Neural progenitor cell (in vitro differentiated cells): ENCODE results near the gene CHIT1. TPM values are rescaled to one million over a fixed set of nuclear protein-coding genes. Genes with fewer than 3 reads are reported as not detected.
A peak's percentile ranks its signal among the peaks of the same experiment; 100 is the strongest.

Source experiments
- DNase-seq: peaks from one replicate; pipeline ENCODE4 v3.0.0-alpha.2; 2016; ENCODE audit warnings: low spot score
- H2AFZ ChIP-seq: fragments of 200-600 bp; sonication (generic); replicated peaks from 2 replicates; pipeline ENCODE4 v1.6.1; 2016; ENCODE audit warnings: antibody characterized with exemption
- H3F3A ChIP-seq: fragments of 200-600 bp; sonication (generic); 2 replicates; pipeline ENCODE4 v1.6.1; 2016; ENCODE audit warnings: antibody characterized with exemption, low read depth
- H3K27ac ChIP-seq: fragments of 200-600 bp; sonication (generic); 2 replicates; pipeline ENCODE4 v1.5.1; 2016; ENCODE audit warnings: mild to moderate bottlenecking
- H3K27me3 ChIP-seq: fragments of 200-600 bp; sonication (generic); 2 replicates; pipeline ENCODE4 v1.6.1; 2016; ENCODE audit warnings: mild to moderate bottlenecking, moderate library complexity
- H3K36me3 ChIP-seq: fragments of 200-600 bp; sonication (generic); 2 replicates; pipeline ENCODE4 v1.5.1; 2016
- H3K4me1 ChIP-seq: fragments of 200-600 bp; sonication (generic); 2 replicates; pipeline ENCODE4 v1.6.1; 2016; ENCODE audit warnings: mixed run types
- H3K4me2 ChIP-seq: fragments of 200-600 bp; sonication (generic); 2 replicates; pipeline ENCODE4 v1.6.1; 2016
- H3K4me3 ChIP-seq: fragments of 200-600 bp; sonication (generic); 2 replicates; pipeline ENCODE4 v1.5.1; 2016
- H3K79me2 ChIP-seq: fragments of 200-600 bp; sonication (generic); 2 replicates; pipeline ENCODE4 v1.6.1; 2016; ENCODE audit warnings: low read depth
- H3K9ac ChIP-seq: fragments of 200-600 bp; sonication (generic); 2 replicates; pipeline ENCODE4 v1.6.1; 2016
- H3K9me3 ChIP-seq: fragments of 200-600 bp; sonication (generic); 2 replicates; pipeline ENCODE4 v1.5.1; 2016; ENCODE audit warnings: low read depth
- H4K20me1 ChIP-seq: fragments of 200-600 bp; sonication (generic); 2 replicates; pipeline ENCODE4 v1.6.1; 2016; ENCODE audit warnings: low read depth
- H3K27ac Mint-ChIP-seq: 3 replicates; pipeline ENCODE4 v1.8.0; 2021; ENCODE audit warnings: mixed read lengths
- H3K27me3 Mint-ChIP-seq: 2 replicates; pipeline ENCODE4 v1.8.0; 2022; ENCODE audit warnings: low read depth, mild to moderate bottlenecking, inconsistent platforms, moderate library complexity, mixed read lengths; ENCODE audit not compliant: insufficient read depth
- H3K36me3 Mint-ChIP-seq: 3 replicates; pipeline ENCODE4 v1.8.0; 2021; ENCODE audit warnings: mixed read lengths
- H3K4me1 Mint-ChIP-seq: 3 replicates; pipeline ENCODE4 v1.8.0; 2021; ENCODE audit warnings: mixed read lengths
- H3K4me3 Mint-ChIP-seq: 3 replicates; pipeline ENCODE4 v1.8.0; 2021; ENCODE audit warnings: mild to moderate bottlenecking, moderate library complexity, mixed read lengths
- H3K9me3 Mint-ChIP-seq: 3 replicates; pipeline ENCODE4 v1.8.0; 2020; ENCODE audit warnings: mixed read lengths
- EZH2 ChIP-seq: fragments of 200-600 bp; sonication (generic); IDR thresholded peaks from 2 replicates; pipeline ENCODE4 v1.6.1; 2017; ENCODE audit warnings: antibody characterized with exemption, mild to moderate bottlenecking, moderate library complexity
- EZH2phosphoT487 ChIP-seq: fragments of 200-600 bp; sonication (generic); IDR thresholded peaks from 2 replicates; pipeline ENCODE4 v1.6.1; 2017; ENCODE audit warnings: antibody characterized with exemption
- total RNA-seq: library from RNA; depleted of rRNA; stranded (reverse); fragments of >200 nt; gene quantifications from 2 replicates; pipeline ENCODE4 v1.2.3, GENCODE V29; 2015; ENCODE audit warnings: low replicate concordance
- TF ChIP-seq, protein P1 (sequence below): fragments of 200-600 bp; sonication (generic); IDR thresholded peaks from 2 replicates; pipeline ENCODE4 v1.5.1; 2017; ENCODE audit warnings: antibody characterized with exemption, mild to moderate bottlenecking

Gene CHIT1
- total RNA-seq, 1 donor from 2014 or later = 0.11 TPM

DNA sequence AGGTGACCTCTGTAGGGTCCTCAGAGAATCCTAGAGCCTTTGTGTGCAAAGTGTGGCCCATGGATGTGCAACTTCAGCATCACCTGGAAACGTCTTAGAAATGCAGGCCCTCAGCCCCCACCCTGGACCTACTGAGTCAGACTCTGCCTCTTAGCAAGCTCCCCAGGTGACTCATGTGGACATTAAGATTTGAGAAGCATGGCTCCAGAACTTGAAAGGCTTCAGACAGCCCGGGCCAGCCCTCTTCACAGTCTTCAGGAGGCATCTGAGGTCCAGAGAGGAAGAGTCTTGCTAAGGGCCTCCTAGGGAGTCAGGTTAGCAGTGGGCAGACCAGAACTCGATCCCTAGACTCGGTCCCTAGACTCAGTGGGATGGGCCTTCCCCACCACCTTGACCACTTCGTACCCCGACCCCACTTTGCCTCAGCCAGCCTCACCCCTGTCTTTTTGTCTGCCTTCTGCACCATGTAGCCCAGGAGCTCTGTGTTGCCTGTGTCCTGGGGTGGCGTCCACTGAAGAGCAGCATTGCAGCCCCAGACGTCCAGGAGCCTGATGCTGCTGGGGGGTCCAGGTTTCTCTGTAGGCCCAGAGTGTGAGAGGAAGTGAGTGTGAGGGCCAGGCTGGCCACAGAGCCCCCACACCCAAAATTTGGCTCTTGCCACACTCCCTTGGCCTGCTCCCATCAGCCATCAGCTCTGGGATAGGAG lies 58.7 kb downstream of the CHIT1 start:
- H2AFZ ChIP-seq = no peak overlapping the region
- H3K27me3 ChIP-seq = no peaks in the 10 kb centered on the region
- H3K79me2 ChIP-seq = no peaks in the 10 kb centered on the region
- Mint-ChIP-seq H3K27ac (peak overlapping the region; percentile 82), H3K4me1 (peaks cover 34% of the 10 kb centered on the region), H3K9me3 (no peaks in the 10 kb centered on the region), H3K27me3 (peaks cover 3% of the 10 kb centered on the region), H3K36me3 (peaks cover 5% of the 10 kb centered on the region), H3K4me3 (no peak overlapping the region)
- no peaks in the 10 kb centered on the region for H3K9me3 ChIP-seq
- H3K27ac ChIP-seq = no peak overlapping the region
- H3K4me3 ChIP-seq = no peak overlapping the region
- peaks cover 5% of the 10 kb centered on the region for H3K4me1 ChIP-seq
- H3K36me3 ChIP-seq = no peaks in the 10 kb centered on the region
- H4K20me1 ChIP-seq = no peaks in the 10 kb centered on the region
- H3F3A ChIP-seq = no peaks in the 10 kb centered on the region
- no peak overlapping the region for H3K4me2 ChIP-seq
- no peak for DNase-seq
- no peak for TF ChIP-seq EZH2
- TF ChIP-seq, protein P1, sequence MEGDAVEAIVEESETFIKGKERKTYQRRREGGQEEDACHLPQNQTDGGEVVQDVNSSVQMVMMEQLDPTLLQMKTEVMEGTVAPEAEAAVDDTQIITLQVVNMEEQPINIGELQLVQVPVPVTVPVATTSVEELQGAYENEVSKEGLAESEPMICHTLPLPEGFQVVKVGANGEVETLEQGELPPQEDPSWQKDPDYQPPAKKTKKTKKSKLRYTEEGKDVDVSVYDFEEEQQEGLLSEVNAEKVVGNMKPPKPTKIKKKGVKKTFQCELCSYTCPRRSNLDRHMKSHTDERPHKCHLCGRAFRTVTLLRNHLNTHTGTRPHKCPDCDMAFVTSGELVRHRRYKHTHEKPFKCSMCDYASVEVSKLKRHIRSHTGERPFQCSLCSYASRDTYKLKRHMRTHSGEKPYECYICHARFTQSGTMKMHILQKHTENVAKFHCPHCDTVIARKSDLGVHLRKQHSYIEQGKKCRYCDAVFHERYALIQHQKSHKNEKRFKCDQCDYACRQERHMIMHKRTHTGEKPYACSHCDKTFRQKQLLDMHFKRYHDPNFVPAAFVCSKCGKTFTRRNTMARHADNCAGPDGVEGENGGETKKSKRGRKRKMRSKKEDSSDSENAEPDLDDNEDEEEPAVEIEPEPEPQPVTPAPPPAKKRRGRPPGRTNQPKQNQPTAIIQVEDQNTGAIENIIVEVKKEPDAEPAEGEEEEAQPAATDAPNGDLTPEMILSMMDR = no peak
- TF ChIP-seq EZH2phosphoT487 = no peak
- no peak overlapping the region for H3K9ac ChIP-seq

DNA sequence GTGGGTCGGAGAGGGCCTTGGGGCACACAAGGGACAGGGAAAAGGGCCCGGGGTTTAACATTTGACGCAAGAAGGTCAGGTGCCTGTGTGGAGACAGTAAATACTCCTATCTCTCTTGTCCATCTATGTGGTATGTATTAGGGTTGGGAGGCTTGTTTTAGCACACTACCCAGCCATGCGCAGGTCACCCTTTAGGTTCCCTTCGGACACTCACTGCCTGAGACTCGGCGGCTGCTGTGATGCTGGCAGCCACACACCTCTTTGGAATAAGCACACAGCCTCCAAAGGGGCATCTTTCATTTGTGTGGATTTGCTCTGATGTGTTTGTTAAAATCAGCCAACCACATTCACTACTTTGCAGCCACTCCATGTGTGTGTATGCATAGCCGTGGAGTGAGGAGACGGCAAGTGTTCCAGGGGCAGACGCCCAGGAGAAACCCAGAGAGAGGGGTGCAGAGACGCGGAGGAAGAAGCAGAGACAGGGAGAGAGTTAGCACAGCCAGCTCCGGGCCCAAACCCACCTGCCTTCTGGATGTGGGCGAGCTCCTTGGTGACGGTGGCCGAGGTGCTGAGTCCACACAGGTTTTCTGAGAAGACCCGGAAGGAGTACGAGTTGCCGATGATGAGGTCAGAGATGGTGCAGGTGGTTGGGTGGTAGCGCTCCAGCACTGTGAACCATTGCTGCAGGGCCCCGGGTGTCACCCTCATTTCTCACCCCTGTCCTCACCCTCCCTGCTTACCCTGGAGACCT lies 59.5 kb downstream of the CHIT1 start:
- Histone ChIP-seq H3K36me3 (no peaks in the 10 kb centered on the region), H3K9me3 (no peaks in the 10 kb centered on the region), H3K4me3 (no peak overlapping the region), H4K20me1 (no peaks in the 10 kb centered on the region), H3K27me3 (no peaks in the 10 kb centered on the region), H3K4me1 (peaks cover 5% of the 10 kb centered on the region), H3K4me2 (no peak overlapping the region), H3K9ac (no peak overlapping the region), H3F3A (no peaks in the 10 kb centered on the region), H3K27ac (no peak overlapping the region), H2AFZ (no peak overlapping the region), H3K79me2 (no peaks in the 10 kb centered on the region)
- Mint-ChIP-seq H3K9me3 (peaks cover 3% of the 10 kb centered on the region), H3K4me1 (peaks cover 32% of the 10 kb centered on the region), H3K4me3 (peak overlapping the region; percentile 66), H3K27me3 (peaks cover 6% of the 10 kb centered on the region), H3K27ac (no peak overlapping the region), H3K36me3 (peaks cover 11% of the 10 kb centered on the region)
- TF ChIP-seq, protein P1 = no peak
- TF ChIP-seq EZH2 = no peak
- TF ChIP-seq EZH2phosphoT487 = no peak
- no peak for DNase-seq

- Mint-ChIP-seq H3K4me1 (peaks cover 28% of the 10 kb centered on the region), H3K4me3 (peak overlapping the region; percentile 20), H3K36me3 (peaks cover 11% of the 10 kb centered on the region), H3K27ac (peak overlapping the region; percentile 87), H3K27me3 (peaks cover 9% of the 10 kb centered on the region), H3K9me3 (peaks cover 3% of the 10 kb centered on the region)
- Histone ChIP-seq H3F3A (no peaks in the 10 kb centered on the region), H3K9ac (no peak overlapping the region), H4K20me1 (no peaks in the 10 kb centered on the region), H3K4me1 (peaks cover 5% of the 10 kb centered on the region), H3K4me2 (no peak overlapping the region), H3K4me3 (no peak overlapping the region), H3K79me2 (no peaks in the 10 kb centered on the region), H3K9me3 (no peaks in the 10 kb centered on the region), H3K36me3 (no peaks in the 10 kb centered on the region), H3K27ac (no peak overlapping the region), H2AFZ (no peak overlapping the region), H3K27me3 (no peaks in the 10 kb centered on the region)
- DNase-seq = no peak
- TF ChIP-seq, protein P1 = no peak
- no peak for TF ChIP-seq EZH2
- no peak for TF ChIP-seq EZH2phosphoT487
Observed at GRCh38 chr1:203168991-203169390, 60.5 kb downstream of the CHIT1 start.
